Tibial nerve (tissue), 4 donors: Measurements from ENCODE around the gene BSPRY.

Experiments
- EP300 ChIP-seq, 2 donors: sonication (generic); formaldehyde crosslinking; IDR thresholded peaks; one replicate each; pipeline ENCODE4 v1.6.1; 2017; ENCODE audit warnings: antibody characterized with exemption in 2 of 2, mild to moderate bottlenecking in 1 of 2
- POLR2A ChIP-seq, 2 donors: fragments of 450-650 bp; IDR thresholded peaks; one replicate each; pipeline ENCODE4 v1.6.1; 2017; ENCODE audit warnings: antibody characterized with exemption in 2 of 2, mild to moderate bottlenecking in 2 of 2, moderate library complexity in 2 of 2
- TF ChIP-seq, protein P1 (sequence below), 5 experiments: fragments of 200-600 bp in 3 of 5; fragments of 450-650 bp in 2 of 5; sonication (generic) in 3 of 5; IDR thresholded peaks; one replicate each; pipeline ENCODE4 v1.5.1; 2016 to 2019; ENCODE audit warnings: antibody characterized with exemption in 5 of 5, mild to moderate bottlenecking in 3 of 5, moderate library complexity in 2 of 5

DNA sequence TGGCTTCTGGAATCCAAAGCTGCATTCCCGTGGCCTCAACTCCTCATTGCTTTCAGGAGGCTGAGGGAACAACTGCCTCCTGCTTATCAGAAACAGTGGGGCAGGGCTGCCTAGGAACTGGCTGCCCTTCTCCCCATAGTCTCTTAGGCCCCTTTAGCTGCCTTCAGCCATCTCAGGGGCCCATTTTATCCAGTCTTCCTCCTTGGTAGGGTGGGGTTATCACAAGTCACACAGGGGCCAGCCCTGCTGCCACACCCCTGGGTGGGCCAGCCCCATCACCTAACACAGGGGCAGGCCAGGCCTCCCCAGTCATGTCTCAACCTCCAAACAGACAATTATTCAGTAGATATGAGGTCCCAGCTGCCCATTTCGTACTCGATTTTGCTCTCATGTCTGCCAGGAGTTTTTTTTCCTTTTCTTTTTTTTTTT is 47.9 kb downstream of the BSPRY start:
- TF ChIP-seq, protein P1, sequence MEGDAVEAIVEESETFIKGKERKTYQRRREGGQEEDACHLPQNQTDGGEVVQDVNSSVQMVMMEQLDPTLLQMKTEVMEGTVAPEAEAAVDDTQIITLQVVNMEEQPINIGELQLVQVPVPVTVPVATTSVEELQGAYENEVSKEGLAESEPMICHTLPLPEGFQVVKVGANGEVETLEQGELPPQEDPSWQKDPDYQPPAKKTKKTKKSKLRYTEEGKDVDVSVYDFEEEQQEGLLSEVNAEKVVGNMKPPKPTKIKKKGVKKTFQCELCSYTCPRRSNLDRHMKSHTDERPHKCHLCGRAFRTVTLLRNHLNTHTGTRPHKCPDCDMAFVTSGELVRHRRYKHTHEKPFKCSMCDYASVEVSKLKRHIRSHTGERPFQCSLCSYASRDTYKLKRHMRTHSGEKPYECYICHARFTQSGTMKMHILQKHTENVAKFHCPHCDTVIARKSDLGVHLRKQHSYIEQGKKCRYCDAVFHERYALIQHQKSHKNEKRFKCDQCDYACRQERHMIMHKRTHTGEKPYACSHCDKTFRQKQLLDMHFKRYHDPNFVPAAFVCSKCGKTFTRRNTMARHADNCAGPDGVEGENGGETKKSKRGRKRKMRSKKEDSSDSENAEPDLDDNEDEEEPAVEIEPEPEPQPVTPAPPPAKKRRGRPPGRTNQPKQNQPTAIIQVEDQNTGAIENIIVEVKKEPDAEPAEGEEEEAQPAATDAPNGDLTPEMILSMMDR (IDR thresholded peaks at IDR 0.05): no peak
- TF ChIP-seq POLR2A (IDR thresholded peaks at IDR 0.05) (no peak), EP300 (IDR thresholded peaks at IDR 0.05) (no peak)
